SK-N-SH (cell line): ENCODE results near the gene CDHR2.

Source experiments
- ELF1 ChIP-seq: IDR thresholded peaks from 2 replicates; pipeline ENCODE4 v1.4.0; 2012
- EP300 ChIP-seq, 2 experiments: IDR thresholded peaks; 2 replicates each; pipeline versions ENCODE4 v1.4.0 to v1.6.1; 2012; ENCODE audit warnings: borderline replicate concordance in 1 of 2, low read depth in 1 of 2, low read length in 1 of 2
- EZH2phosphoT487 ChIP-seq: fragments of 200-600 bp; sonication (generic); IDR thresholded peaks from 2 replicates; pipeline ENCODE4 v1.6.1; 2017; ENCODE audit warnings: low read depth, mixed run types, mild to moderate bottlenecking, antibody characterized with exemption, moderate library complexity, borderline replicate concordance
- FOXM1 ChIP-seq: IDR thresholded peaks from 2 replicates; pipeline ENCODE4 v1.4.0; 2012; ENCODE audit warnings: low read depth, mild to moderate bottlenecking
- NFIC ChIP-seq: IDR thresholded peaks from 2 replicates; pipeline ENCODE4 v1.4.0; 2012; ENCODE audit warnings: borderline replicate concordance
- NRF1 ChIP-seq: IDR thresholded peaks from 2 replicates; pipeline ENCODE4 v1.6.1; 2012; ENCODE audit warnings: low read depth, mild to moderate bottlenecking, low read length
- POLR2AphosphoS5 ChIP-seq: IDR thresholded peaks from 2 replicates; pipeline ENCODE4 v1.6.1; 2012; ENCODE audit warnings: low read depth, low read length
- RAD21 ChIP-seq: IDR thresholded peaks from 2 replicates; pipeline ENCODE4 v1.6.1; 2012; ENCODE audit warnings: mild to moderate bottlenecking, low read length
- RFX5 ChIP-seq: IDR thresholded peaks from 2 replicates; pipeline ENCODE4 v1.6.1; 2012; ENCODE audit warnings: mild to moderate bottlenecking, improper control_type of control experiment, low read length
- TAF1 ChIP-seq: IDR thresholded peaks from 2 replicates; pipeline ENCODE4 v1.6.1; 2012; ENCODE audit warnings: low read depth, mild to moderate bottlenecking, low read length, moderate library complexity, borderline replicate concordance
- TF ChIP-seq, protein P1 (sequence below): fragments of 200-600 bp; sonication (generic); IDR thresholded peaks from 2 replicates; pipeline ENCODE4 v1.6.1; 2017; ENCODE audit warnings: antibody characterized with exemption, mild to moderate bottlenecking, moderate library complexity
- TF ChIP-seq, protein P2 (sequence below): IDR thresholded peaks from 2 replicates; pipeline ENCODE4 v1.4.0; 2012; ENCODE audit warnings: low read depth
- TF ChIP-seq, protein P3 (sequence below): fragments of 150-350 bp; IDR thresholded peaks from 2 replicates; pipeline ENCODE4 v1.6.1; 2017; ENCODE audit warnings: antibody characterized with exemption, low read length, low read depth, borderline replicate concordance

DNA sequence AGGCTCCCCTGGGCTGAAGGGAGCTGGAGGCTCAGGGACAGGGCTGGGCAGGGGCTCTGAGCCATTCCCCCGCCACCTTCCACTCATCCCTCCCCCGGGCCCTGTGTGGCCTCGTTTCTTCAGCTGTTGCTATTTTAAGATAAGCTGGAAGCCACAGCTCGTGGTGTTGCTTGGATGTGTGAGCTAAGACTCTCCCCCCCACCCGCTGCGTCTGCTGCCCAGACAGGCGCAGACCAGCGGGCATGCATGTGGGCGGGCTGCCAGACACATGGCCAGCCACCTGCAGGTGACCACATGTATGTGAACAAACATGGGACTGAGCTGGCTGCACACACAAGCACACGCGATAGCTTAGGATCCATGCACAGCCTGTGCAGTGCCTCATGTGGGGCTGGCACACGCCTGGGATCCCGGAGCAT is 72.5 kb downstream of the CDHR2 start:
- TF ChIP-seq, protein P1, sequence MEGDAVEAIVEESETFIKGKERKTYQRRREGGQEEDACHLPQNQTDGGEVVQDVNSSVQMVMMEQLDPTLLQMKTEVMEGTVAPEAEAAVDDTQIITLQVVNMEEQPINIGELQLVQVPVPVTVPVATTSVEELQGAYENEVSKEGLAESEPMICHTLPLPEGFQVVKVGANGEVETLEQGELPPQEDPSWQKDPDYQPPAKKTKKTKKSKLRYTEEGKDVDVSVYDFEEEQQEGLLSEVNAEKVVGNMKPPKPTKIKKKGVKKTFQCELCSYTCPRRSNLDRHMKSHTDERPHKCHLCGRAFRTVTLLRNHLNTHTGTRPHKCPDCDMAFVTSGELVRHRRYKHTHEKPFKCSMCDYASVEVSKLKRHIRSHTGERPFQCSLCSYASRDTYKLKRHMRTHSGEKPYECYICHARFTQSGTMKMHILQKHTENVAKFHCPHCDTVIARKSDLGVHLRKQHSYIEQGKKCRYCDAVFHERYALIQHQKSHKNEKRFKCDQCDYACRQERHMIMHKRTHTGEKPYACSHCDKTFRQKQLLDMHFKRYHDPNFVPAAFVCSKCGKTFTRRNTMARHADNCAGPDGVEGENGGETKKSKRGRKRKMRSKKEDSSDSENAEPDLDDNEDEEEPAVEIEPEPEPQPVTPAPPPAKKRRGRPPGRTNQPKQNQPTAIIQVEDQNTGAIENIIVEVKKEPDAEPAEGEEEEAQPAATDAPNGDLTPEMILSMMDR = no peak
- TF ChIP-seq POLR2AphosphoS5 (no peak), RFX5 (no peak), ELF1 (no peak), NFIC (no peak), RAD21 (no peak), EP300 (IDR thresholded peaks at IDR 0.05; ENCODE audit: borderline replicate concordance in 1 of 2, low read depth in 1 of 2, low read length in 1 of 2) (no peak), TAF1 (no peak), NRF1 (no peak), EZH2phosphoT487 (no peak), FOXM1 (no peak)
- TF ChIP-seq, protein P2, sequence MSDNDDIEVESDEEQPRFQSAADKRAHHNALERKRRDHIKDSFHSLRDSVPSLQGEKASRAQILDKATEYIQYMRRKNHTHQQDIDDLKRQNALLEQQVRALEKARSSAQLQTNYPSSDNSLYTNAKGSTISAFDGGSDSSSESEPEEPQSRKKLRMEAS = no peak
- TF ChIP-seq, protein P3, sequence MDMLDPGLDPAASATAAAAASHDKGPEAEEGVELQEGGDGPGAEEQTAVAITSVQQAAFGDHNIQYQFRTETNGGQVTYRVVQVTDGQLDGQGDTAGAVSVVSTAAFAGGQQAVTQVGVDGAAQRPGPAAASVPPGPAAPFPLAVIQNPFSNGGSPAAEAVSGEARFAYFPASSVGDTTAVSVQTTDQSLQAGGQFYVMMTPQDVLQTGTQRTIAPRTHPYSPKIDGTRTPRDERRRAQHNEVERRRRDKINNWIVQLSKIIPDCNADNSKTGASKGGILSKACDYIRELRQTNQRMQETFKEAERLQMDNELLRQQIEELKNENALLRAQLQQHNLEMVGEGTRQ = no peak
